H1 (cell line): ENCODE measurements around the gene IZUMO4. TPM values are rescaled to one million over a fixed set of nuclear protein-coding genes. Genes with fewer than 3 reads are reported as not detected.

Source experiments
- ASH2L ChIP-seq: fragments of 200-600, 300-600 bp; sonication (generic); IDR thresholded peaks from one replicate; pipeline ENCODE4 v1.7.1; 2017; ENCODE audit warnings: low read length
- CBX8 ChIP-seq: fragments of 300-800, 300-1000 bp; sonication (generic); IDR thresholded peaks from 2 replicates; pipeline ENCODE4 v1.7.1; 2016; ENCODE audit warnings: low read depth, low read length, borderline replicate concordance
- EGR1 ChIP-seq: IDR thresholded peaks from 2 replicates; pipeline ENCODE4 v1.6.1; 2011; ENCODE audit warnings: low read depth, low read length, borderline replicate concordance
- EP300 ChIP-seq, 2 experiments: IDR thresholded peaks; 1 replicate in 1 of 2; 2 replicates in 1 of 2; pipeline ENCODE4 v1.6.1; 2011 to 2012; ENCODE audit warnings: low read depth in 2 of 2, low read length in 2 of 2, mild to moderate bottlenecking in 2 of 2, borderline replicate concordance in 1 of 2, inconsistent platforms in 1 of 2, moderate library complexity in 1 of 2
- EZH2 ChIP-seq: fragments of 200-600 bp; sonication (generic); IDR thresholded peaks from 2 replicates; pipeline ENCODE4 v1.7.1; 2012; ENCODE audit warnings: low read depth, mild to moderate bottlenecking, moderate library complexity, low read length, inconsistent platforms; ENCODE audit not compliant: severe bottlenecking
- JUND ChIP-seq: IDR thresholded peaks from 2 replicates; pipeline ENCODE4 v1.6.1; 2011; ENCODE audit warnings: mild to moderate bottlenecking, improper control_type of control experiment, low read length
- POLR2A ChIP-seq, 2 experiments: IDR thresholded peaks; 1 replicate in 1 of 2; 2 replicates in 1 of 2; pipeline ENCODE4 v1.6.1; 2011; ENCODE audit warnings: low read depth in 2 of 2, low read length in 2 of 2, mild to moderate bottlenecking in 2 of 2; ENCODE audit errors: control extremely low read depth in 1 of 2
- RAD21 ChIP-seq, 2 experiments: IDR thresholded peaks in 1 of 2; conservative IDR thresholded peaks in 1 of 2; 2 replicates each; pipeline ENCODE4 v1.6.1; 2011; ENCODE audit warnings: low read depth in 2 of 2, low read length in 2 of 2, improper control_type of control experiment in 1 of 2, inconsistent platforms in 1 of 2, mild to moderate bottlenecking in 1 of 2, moderate library complexity in 1 of 2
- RBBP5 ChIP-seq: IDR thresholded peaks from 2 replicates; pipeline ENCODE4 v1.7.1; 2012; ENCODE audit warnings: low read depth, mild to moderate bottlenecking, inconsistent platforms, low read length, moderate library complexity, borderline replicate concordance
- RNF2 ChIP-seq: fragments of 200-900, 300-1000 bp; sonication (generic); IDR thresholded peaks from 2 replicates; pipeline ENCODE4 v1.7.1; 2016; ENCODE audit warnings: borderline replicate concordance, low read depth, mild to moderate bottlenecking, antibody characterized with exemption, low read length; ENCODE audit not compliant: poor library complexity, severe bottlenecking; ENCODE audit errors: missing control alignments
- SAP30 ChIP-seq: fragments of 300-600 bp; sonication (generic); IDR thresholded peaks from 2 replicates; pipeline ENCODE4 v1.7.1; 2012; ENCODE audit warnings: low read length, moderate library complexity, mild to moderate bottlenecking, inconsistent platforms; ENCODE audit not compliant: insufficient read depth, insufficient replicate concordance
- SP4 ChIP-seq: IDR thresholded peaks from 2 replicates; pipeline ENCODE4 v1.6.1; 2012; ENCODE audit warnings: low read length, inconsistent platforms
- USF2 ChIP-seq: IDR thresholded peaks from 2 replicates; pipeline ENCODE4 v1.6.1; 2011; ENCODE audit warnings: low read length, improper control_type of control experiment
- polyA plus RNA-seq, 7 experiments: library from polyadenylated mRNA; depleted of rRNA in 3 of 7; stranded (reverse) in 5 of 7; unstranded in 2 of 7; fragments of >200 nt in 5 of 7; fragments of 200-250 nt in 2 of 7; gene quantifications; 1 replicate in 5 of 7; 2 replicates in 1 of 7; 4 replicates in 1 of 7; pipeline versions ENCODE4 v1.2.1 to v1.2.3, GENCODE V29; 2011 to 2013; ENCODE audit warnings: missing spikeins in 2 of 7, mixed read lengths in 2 of 7
- total RNA-seq: library from RNA; stranded (reverse); fragmentation: NEBNext Ultra II Directional; extraction: Animal tissue kit (Norgen Biotek cat#: 25700); gene quantifications from 2 replicates; pipeline ENCODE4 v1.2.1, GENCODE V29; 2021
- TF ChIP-seq, protein P1 (sequence below): IDR thresholded peaks from 2 replicates; pipeline ENCODE4 v1.6.1; 2012; ENCODE audit warnings: inconsistent platforms
- TF ChIP-seq, protein P2 (sequence below), 3 experiments: IDR thresholded peaks; 1 replicate in 2 of 3; 2 replicates in 1 of 3; pipeline versions ENCODE4 v1.5.1 to v1.6.1; 2011; ENCODE audit warnings: low read length in 3 of 3, mild to moderate bottlenecking in 3 of 3, inconsistent platforms in 2 of 3, low read depth in 1 of 3, moderate library complexity in 1 of 3; ENCODE audit not compliant: insufficient read depth in 1 of 3; ENCODE audit errors: control extremely low read depth in 1 of 3

IZUMO4 gene
- total and polyA plus RNA-seq, 2 of the 8 experiments (the other 6 are each of a cell fraction or from before 2014, with no cell fraction given), result 1.8 to 1.9 TPM

DNA sequence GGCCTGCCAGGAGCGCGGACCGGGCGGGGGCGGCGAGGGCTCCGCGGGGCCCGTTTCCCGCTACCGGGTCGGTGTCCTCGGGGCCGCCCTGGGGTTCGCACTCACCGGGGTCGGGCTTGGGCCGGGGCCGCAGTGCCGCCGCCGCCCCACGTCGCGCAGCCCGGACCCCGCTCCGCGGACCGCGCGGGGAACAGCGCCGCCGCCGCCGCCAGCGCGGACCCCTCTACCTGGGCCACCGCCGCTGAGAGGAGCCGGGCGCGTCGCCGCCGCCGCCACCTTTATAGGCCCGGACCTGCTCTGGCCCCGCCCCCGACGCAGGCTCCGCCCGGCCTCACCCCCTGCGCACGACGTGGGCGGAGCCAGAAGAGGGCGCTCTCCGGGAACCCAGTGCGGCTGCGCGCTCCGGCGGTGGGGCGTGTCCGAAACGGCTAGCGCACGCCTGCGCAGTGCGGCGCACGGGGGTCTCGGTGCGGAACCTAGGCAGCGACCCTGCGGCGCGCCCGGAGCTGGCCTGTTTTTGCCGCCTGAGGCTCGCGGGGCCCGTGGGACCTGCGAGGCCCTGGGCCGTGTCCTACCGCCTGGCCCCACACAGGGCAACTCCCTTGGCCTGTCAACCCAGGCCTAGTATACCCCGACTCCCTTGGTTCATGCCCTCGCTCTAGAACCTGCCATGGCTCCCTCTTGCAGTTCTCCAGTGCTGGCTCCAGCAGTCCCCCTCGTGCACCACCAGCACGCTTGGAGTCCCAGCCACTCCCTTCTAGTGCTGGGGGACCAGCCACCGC is 45.5 kb upstream of the IZUMO4 start, which contains the start of gene MKNK2 (continued):
- TF ChIP-seq RBBP5, result 0 out of 2 replicates have a peak, but pooled peaks have one; percentile 7
- peak in 1 of 2 experiments; percentile 100; a peak in 2 of 3 replicates for TF ChIP-seq POLR2A (IDR thresholded peaks at IDR 0.05; ENCODE audit: control extremely low read depth in 1 of 2, low read depth in 2 of 2, low read length in 2 of 2)
- TF ChIP-seq SAP30, result no peak
- no peak for TF ChIP-seq JUND
- no peak for TF ChIP-seq RNF2
- TF ChIP-seq SP4, result peak; percentile 96
- TF ChIP-seq EP300 (IDR thresholded peaks at IDR 0.05; ENCODE audit: borderline replicate concordance in 1 of 2, low read depth in 2 of 2, low read length in 2 of 2), result no peak
- TF ChIP-seq RAD21 (IDR thresholded peaks at IDR 0.05 in 1 of 2, conservative IDR thresholded peaks at IDR 0.05 in 1 of 2; ENCODE audit: low read depth in 2 of 2, low read length in 2 of 2), result peak in 1 of 2 experiments; percentile 23; a peak in 2 of 4 replicates
- TF ChIP-seq, protein P1, sequence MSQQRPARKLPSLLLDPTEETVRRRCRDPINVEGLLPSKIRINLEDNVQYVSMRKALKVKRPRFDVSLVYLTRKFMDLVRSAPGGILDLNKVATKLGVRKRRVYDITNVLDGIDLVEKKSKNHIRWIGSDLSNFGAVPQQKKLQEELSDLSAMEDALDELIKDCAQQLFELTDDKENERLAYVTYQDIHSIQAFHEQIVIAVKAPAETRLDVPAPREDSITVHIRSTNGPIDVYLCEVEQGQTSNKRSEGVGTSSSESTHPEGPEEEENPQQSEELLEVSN, result peak; percentile 83
- TF ChIP-seq EGR1, result no peak; the same call in 1 of the 2 replicates
- no peak for TF ChIP-seq CBX8
- no peak for TF ChIP-seq EZH2
- TF ChIP-seq, protein P2, sequence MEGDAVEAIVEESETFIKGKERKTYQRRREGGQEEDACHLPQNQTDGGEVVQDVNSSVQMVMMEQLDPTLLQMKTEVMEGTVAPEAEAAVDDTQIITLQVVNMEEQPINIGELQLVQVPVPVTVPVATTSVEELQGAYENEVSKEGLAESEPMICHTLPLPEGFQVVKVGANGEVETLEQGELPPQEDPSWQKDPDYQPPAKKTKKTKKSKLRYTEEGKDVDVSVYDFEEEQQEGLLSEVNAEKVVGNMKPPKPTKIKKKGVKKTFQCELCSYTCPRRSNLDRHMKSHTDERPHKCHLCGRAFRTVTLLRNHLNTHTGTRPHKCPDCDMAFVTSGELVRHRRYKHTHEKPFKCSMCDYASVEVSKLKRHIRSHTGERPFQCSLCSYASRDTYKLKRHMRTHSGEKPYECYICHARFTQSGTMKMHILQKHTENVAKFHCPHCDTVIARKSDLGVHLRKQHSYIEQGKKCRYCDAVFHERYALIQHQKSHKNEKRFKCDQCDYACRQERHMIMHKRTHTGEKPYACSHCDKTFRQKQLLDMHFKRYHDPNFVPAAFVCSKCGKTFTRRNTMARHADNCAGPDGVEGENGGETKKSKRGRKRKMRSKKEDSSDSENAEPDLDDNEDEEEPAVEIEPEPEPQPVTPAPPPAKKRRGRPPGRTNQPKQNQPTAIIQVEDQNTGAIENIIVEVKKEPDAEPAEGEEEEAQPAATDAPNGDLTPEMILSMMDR (IDR thresholded peaks at IDR 0.05; ENCODE audit: control extremely low read depth in 1 of 3, insufficient read depth in 1 of 3, low read depth in 1 of 3, low read length in 3 of 3), result peak; percentile 66 to 75 (median 68)
- TF ChIP-seq ASH2L, result peak; percentile 52
- no peak for TF ChIP-seq USF2
- TF ChIP-seq, all 59 proteins: peak for 23
